Measurements from ENCODE around the gene L3MBTL1.
"Not testable (repeated sequence)": the region's sequence is repeated elsewhere in the genome, so short reads cannot be mapped to it uniquely, and the experiment has no call there.

The L3MBTL1 gene

GRCh38 chr20:43507150-43508080 lies at the start of gene L3MBTL1:
L3MBTL1 (plus strand) TSS chr20:43507697; CDS start chr20:43513504, 5,807 bp downstream.
- no peak for DNase-seq (ENCODE audit: low spot score)

GRCh38 chr20:43458422-43458924 lies 49.0 kb upstream of the L3MBTL1 start:
- DNase-seq (ENCODE audit: low spot score), result peak; percentile 6

GRCh38 chr20:43459022-43459942 lies 48.2 kb upstream of the L3MBTL1 start:
- no peak for DNase-seq (ENCODE audit: low spot score)

GRCh38 chr20:43460172-43460829 lies 47.2 kb upstream of the L3MBTL1 start:
- no peak for DNase-seq (ENCODE audit: low spot score)

GRCh38 chr20:43460830-43461200 lies 46.7 kb upstream of the L3MBTL1 start:
- no peak for DNase-seq (ENCODE audit: low spot score)

- DNase-seq (ENCODE audit: low spot score), result no peak
Observed at GRCh38 chr20:43461894-43462659, 45.4 kb upstream of the L3MBTL1 start.

- no peak for DNase-seq (ENCODE audit: low spot score)
Observed at GRCh38 chr20:43462660-43463526, 44.6 kb upstream of the L3MBTL1 start.

GRCh38 chr20:43463527-43464218 lies 43.8 kb upstream of the L3MBTL1 start:
- no peak for DNase-seq (ENCODE audit: low spot score)

- no peak for DNase-seq (ENCODE audit: low spot score)
Observed at GRCh38 chr20:43464219-43464790, 43.2 kb upstream of the L3MBTL1 start.

- DNase-seq (ENCODE audit: low spot score), result no peak
Observed at GRCh38 chr20:43465625-43465943, 41.9 kb upstream of the L3MBTL1 start.

GRCh38 chr20:43467589-43467988 lies 39.9 kb upstream of the L3MBTL1 start:
- DNase-seq (ENCODE audit: low spot score), result no peak

- DNase-seq (ENCODE audit: low spot score), result no peak
Observed at GRCh38 chr20:43472671-43473380, 34.7 kb upstream of the L3MBTL1 start.

GRCh38 chr20:43473381-43473704 lies 34.2 kb upstream of the L3MBTL1 start:
- DNase-seq (ENCODE audit: low spot score), result no peak

GRCh38 chr20:43477193-43477592 lies 30.3 kb upstream of the L3MBTL1 start:
- no peak for DNase-seq (ENCODE audit: low spot score)

GRCh38 chr20:43477619-43478018 lies 29.9 kb upstream of the L3MBTL1 start:
- no peak for DNase-seq (ENCODE audit: low spot score)

- no peak for DNase-seq (ENCODE audit: low spot score)
Observed at GRCh38 chr20:43490038-43490437, 17.5 kb upstream of the L3MBTL1 start.

- no peak for DNase-seq (ENCODE audit: low spot score)
Observed at GRCh38 chr20:43492101-43492500, 15.4 kb upstream of the L3MBTL1 start.

GRCh38 chr20:43495388-43495787 lies 12.1 kb upstream of the L3MBTL1 start:
- DNase-seq (ENCODE audit: low spot score), result no peak

- not testable (repeated sequence) for DNase-seq (ENCODE audit: low spot score)
Observed at GRCh38 chr20:43502021-43502420, 5.5 kb upstream of the L3MBTL1 start.

Measured in CD4-positive, alpha-beta T cell treated with Interleukin-6 at 100 ng/mL for 8 hours (primary cell).